DND-41 (cell line): ENCODE results near the gene ASCC2.

Source experiments
- CTCF ChIP-seq: IDR thresholded peaks from 2 replicates; pipeline ENCODE4 v1.5.1; 2012; ENCODE audit warnings: borderline replicate concordance, low read length, moderate library complexity, mild to moderate bottlenecking; ENCODE audit not compliant: poor library complexity, severe bottlenecking; ENCODE audit errors: extremely low read depth
- EZH2 ChIP-seq: IDR thresholded peaks from 3 replicates; pipeline ENCODE4 v1.6.1; 2012; ENCODE audit warnings: borderline replicate concordance, low read depth, mild to moderate bottlenecking, moderate library complexity, low read length, inconsistent platforms; ENCODE audit not compliant: severe bottlenecking

- TF ChIP-seq CTCF (no peak), EZH2 (no peak)
Observed at GRCh38 chr22:29750029-29750428, 88.0 kb downstream of the ASCC2 start.
